Hematopoietic multipotent progenitor cell (in vitro differentiated cells): ENCODE data around the gene POFUT2. TPM values are rescaled to one million over a fixed set of nuclear protein-coding genes. Genes with fewer than 3 reads are reported as not detected.

Source experiments
- DNase-seq, 3 donors: peaks; one replicate each; pipeline ENCODE4 v3.0.0-alpha.2; 2011 to 2015; ENCODE audit warnings: low read depth in 2 of 3, low spot score in 2 of 3
- total RNA-seq: library from RNA; depleted of rRNA; stranded (reverse); fragments of >200 nt; gene quantifications from one replicate; pipeline ENCODE4 v1.2.3, GENCODE V29; 2012

Gene POFUT2
- total RNA-seq, 1 donor, result 17.0 TPM

DNA sequence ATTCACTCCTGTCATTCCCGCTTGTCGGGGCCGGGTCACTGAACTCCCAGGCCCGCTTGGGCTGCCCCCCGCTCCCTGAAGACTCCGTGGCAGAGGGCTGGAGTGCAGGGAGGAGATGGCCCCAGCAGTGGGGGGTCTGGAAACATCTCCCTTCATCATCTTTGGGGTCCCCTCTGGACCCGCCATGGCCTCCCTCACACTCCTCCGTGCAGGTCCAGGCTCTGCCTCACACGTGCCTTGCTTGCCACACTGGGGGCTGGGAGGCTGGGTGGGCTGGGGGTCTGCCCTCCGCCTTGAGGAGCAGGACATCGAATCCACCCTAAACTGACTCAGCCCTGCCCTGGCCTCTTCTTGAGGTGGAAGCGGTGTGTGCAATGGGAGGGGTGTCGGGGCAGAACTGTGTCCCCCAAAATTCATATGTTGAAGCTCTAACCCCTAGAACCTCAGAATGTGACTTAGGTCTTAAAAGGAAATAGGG lies 35.2 kb downstream of the POFUT2 start:
- DNase-seq, result no peak

GRCh38 chr21:45251635-45252447 lies 35.9 kb downstream of the POFUT2 start:
- DNase-seq, result no peak

- DNase-seq, result peak in 1 of 3 donors; percentile 42
These were observed 36.6 kb downstream of the POFUT2 start for GRCh38 chr21:45250914-45251634.

- DNase-seq, result no peak
These were observed 37.4 kb downstream of the POFUT2 start for GRCh38 chr21:45250272-45250671.

GRCh38 chr21:45249626-45250025 lies 38.1 kb downstream of the POFUT2 start:
- DNase-seq, result no peak

- no peak for DNase-seq
These were observed 38.8 kb downstream of the POFUT2 start for GRCh38 chr21:45248893-45249381.

DNA sequence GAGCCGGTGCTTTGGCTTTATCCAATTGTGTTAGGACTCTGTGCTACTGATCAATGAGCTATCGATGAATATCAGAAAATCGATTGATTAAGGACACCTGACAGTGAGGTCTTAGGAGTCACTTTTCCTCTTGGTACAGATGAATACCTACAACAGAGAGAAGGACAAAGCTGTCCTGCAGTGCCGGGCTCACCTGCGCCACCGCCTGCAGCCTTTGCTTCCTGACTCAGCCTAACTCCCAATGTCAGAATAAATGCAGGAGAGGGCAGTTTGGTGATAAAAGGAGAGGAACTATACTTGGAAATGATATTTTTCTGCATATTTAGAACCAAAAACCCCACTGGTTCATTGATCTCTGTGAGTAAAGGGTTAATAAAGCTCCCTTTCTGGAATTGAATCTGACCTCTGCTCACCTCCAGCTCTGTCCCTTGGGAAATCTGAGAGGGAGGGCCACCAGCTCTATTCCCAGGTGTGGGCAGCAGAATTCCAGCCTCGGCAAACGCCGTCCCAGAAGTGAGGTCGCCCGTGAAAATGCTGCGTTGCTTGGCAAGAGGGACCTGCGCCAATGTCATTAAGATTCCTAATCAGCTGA lies 39.3 kb downstream of the POFUT2 start:
- DNase-seq, result no peak

- no peak for DNase-seq
These were observed 41.0 kb downstream of the POFUT2 start for GRCh38 chr21:45246386-45247320.

GRCh38 chr21:45244799-45245340 lies 42.8 kb downstream of the POFUT2 start:
- DNase-seq, result no peak

DNA sequence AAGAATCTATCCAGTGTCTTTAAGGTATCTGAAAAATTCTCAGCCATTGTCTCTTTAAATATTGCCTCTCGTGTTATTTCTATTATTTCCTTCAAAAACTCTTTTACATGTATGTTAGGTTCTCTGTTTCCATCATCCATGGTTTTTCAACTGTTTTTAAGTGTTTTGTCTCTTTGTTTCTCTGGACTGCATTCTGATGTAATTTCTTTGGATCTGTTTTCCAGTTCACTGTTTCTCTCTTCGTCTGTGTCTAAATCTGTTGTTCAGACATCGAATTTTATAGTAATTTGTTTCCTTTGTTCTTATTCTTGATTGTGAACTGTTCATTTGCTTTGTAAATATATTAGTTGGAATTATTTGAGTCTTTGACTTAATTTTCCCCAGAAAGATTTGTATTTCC lies 44.1 kb downstream of the POFUT2 start:
- DNase-seq, result no peak

DNA sequence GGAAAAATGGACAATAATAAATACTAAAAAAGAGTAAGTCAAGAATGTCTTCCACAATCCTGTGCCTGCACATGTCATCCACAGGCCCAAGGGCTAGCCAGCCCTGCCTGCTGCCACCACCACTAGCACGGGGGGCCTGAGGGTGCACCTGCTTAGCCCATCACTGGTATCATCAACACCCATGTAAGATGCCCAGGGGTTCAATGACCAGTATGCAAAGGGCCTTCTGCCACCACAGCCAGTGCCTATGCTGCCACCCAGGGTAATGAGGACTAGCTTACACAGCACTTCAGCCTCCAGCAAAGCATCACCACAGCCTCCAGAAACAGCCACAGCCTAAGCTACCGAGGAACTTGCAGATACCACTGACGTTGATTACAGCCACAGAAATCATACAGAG lies 46.3 kb downstream of the POFUT2 start:
- no peak for DNase-seq

GRCh38 chr21:45237401-45237800 lies 50.3 kb downstream of the POFUT2 start:
- DNase-seq, result no peak

GRCh38 chr21:45236481-45236880 lies 51.2 kb downstream of the POFUT2 start:
- DNase-seq, result peak in 2 of 3 donors; percentile 30 to 64

GRCh38 chr21:45235488-45235887 lies 52.2 kb downstream of the POFUT2 start:
- DNase-seq, result no peak

DNA sequence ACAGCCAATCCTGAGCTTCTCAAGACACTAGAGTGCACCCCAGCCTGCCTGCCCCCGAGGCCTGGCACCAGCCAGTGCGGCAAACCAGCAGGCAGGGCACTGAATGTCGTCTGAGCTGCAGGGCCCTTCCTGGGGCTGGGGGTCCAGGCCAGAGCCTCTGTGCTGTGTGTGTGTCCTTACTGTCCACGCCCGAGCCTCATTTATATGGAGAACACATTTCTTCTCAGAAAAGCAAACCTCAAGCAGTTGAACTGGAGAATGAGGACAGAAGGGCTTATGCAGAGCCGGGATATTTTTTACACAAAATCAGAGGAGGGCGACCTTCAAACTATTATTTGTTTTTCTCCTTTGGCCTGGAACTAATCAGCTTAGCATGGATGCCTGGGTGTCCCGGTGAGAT lies 52.7 kb downstream of the POFUT2 start:
- no peak for DNase-seq

GRCh38 chr21:45234127-45234526 lies 53.6 kb downstream of the POFUT2 start:
- DNase-seq, result no peak

DNA sequence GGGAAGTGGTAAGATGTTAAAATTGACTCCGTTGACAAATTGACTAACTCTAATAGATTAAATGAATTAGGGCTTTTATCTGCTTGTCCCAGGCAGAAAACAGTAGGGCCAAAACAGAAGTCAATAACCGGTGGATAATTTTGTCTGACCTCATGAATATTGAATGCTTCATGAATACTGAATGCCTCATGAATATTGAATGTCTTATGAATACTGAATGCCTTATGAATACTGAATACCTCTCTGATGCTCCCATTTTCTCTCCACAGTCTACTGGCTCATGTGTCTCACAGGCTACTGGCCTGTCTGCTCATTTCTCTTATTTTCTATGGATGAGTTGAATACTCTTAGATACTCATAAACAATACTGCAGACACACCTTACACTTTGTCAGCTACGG lies 56.0 kb downstream of the POFUT2 start:
- no peak for DNase-seq

DNA sequence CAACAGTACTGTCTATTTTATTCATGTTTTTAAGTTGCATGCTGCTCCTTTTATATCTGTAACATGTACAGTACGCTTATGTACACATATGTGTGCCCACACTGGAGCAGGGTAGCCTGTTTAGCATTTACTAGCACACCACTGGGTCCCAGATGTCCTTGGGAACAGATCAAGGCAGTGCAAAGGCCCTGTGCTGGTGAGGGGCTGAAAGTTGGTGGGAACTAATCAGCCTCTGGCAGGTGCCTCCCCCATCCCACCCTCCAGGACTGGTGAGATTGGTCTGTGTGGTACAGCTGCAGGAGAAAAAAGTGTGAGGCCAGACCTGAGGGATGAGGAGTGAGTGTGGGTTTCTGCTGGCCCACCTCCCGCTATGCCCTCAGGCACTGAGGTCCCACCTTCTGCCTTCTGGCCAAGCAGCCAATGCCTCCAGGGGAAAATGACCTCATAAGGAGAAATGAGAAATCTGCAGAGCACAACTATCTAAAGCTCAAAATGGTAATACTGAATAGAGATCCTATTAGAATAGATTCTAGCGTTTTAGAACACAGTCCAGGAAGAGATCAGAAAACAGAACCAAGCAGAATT lies 58.9 kb downstream of the POFUT2 start:
- DNase-seq, result no peak

DNA sequence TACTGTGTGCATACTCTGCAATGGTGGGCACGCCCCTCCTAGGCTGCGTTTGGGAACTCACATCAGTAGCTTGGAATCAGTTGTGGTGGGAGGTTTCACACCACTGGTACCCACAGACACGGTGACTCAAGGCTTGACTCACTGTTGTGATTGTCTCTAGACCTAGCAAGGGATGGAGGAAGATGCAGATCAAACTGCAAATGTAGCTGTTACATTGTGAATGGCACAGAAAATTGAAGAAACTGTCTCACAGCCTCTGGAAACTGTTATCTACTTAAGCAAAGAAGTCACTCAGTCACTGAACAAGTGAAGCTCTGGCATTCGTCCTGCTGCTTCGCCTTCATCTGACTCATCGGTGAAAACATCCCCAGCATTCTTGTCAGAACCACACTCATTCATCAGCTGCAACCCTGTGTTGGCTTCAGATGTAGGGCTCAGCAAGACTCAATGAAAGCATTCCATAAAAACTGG lies 59.5 kb downstream of the POFUT2 start:
- no peak for DNase-seq

DNA sequence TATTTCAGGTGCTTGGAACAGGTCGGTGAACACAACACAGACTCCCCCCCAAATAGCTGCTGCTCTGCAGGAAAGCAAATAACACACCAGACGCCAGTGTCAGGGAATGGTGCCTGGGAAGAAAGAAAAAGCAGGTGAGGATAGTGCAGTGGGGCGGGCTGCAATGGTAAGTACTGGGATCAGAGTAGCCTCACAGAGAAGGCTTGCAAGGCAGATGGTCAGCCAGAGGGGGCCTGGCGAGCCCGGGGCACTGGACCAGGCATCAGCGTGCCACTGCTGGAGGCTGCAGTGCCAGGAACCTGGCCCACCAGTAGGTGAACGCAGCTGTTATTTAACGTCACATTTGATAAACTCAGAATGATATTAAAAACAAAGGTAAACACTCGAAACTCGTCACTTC lies 60.0 kb downstream of the POFUT2 start:
- DNase-seq, result no peak
